ENCODE data around the gene ARHGEF17. TPM values are rescaled to one million over a fixed set of nuclear protein-coding genes. Genes with fewer than 3 reads are reported as not detected.

Gene ARHGEF17
- polyA plus RNA-seq, 2 donors, result 8.2 to 11.8 TPM

DNA sequence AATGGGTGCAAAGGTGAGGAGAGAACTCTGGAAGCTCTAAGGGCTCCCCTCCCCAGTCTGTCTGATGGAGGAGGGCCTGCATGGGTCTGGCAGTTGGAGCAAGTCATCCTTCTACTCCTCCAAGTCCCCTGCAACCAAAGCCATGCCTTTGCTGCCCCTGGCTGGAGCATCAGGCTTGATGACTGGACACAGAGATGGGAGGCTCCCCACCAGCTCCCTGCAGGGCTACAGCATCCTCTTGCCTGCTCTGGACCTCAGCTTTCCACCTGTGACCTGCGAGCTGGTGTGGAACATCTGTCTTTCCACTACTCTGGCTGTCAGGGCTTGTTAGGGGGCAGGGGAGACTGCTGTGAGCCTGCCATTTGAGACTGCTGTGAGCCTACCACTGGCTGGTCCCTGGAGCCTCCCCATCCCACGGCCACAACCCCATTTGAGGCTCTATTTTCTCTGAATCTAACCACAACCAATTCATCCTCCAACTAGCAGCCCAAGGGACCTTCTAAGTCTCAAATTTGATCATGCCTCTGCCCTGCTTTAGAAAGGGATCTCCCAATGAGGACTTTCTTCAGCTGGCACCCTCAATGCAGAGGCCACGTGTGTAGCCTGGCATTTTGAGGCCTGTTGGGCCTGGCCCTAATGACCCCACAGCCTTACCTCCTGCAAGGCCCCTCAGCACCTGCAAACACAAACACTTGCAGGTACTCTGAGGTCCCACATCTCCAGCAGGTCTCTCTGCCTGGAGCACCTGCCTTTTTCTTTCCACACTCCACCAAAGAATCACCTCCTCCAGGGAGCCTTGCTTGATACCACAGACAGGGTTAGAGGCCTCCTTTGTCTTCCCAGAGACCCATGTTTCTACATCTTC is 26.0 kb upstream of the ARHGEF17 start:
- H3K27me3 ChIP-seq (ENCODE audit: control insufficient read depth in 1 of 2, insufficient read depth in 2 of 2, low read length in 2 of 2), result no peaks in the 10 kb centered on the region
- no peak overlapping the region for H3K27ac ChIP-seq (ENCODE audit: low read depth in 2 of 2, low read length in 1 of 2)

DNA sequence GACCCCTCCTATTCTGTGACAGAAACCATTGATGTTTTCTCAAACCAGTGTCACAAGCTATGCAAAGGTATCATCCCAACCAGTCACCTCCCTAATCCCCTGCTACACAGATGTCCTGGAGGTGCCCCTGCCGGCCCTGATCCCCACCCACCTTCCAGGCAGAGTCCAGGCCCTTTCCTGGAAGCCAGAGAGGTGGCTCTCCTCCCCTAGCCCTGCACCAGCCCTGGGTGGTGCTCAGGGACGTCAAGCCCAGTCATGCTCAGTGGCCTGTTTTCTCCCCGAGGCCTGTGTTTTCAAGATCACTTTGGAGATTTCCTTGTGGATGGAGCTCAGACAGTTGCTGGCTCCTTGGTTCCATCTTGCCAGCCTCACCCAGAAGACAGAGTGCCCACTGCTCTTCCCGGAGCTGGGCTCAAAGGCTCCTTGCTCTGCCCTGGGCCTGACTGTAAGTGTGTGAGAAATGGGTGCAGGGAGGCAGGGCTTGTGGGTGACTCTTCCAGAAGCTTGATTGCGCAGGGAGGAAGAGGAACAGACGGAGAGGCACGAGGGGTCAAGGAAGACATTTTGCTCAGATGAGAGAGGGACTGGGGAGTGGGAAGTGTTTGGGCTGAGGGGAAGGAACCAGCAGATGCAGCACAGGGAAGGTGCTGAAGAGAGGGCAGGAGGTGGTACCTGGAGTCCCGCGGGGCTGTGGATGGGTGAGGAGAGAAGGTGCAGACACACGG is 24.6 kb upstream of the ARHGEF17 start:
- H3K4me3 ChIP-seq (ENCODE audit: low read depth in 1 of 2, low read length in 2 of 2), result no peak overlapping the region
- H3K36me3 ChIP-seq (ENCODE audit: control insufficient read depth in 2 of 2, insufficient read depth in 2 of 2, low read length in 1 of 2), result no peaks in the 10 kb centered on the region
- 67 to 72% methylated on average over 10 of the region's 10 CpGs for WGBS, 2 donors
- peaks cover 0 to 7% of the 10 kb centered on the region in 2 donors for H3K4me1 ChIP-seq (ENCODE audit: control insufficient read depth in 2 of 2, insufficient read depth in 2 of 2, low read length in 1 of 2)
- H3K27me3 ChIP-seq (ENCODE audit: control insufficient read depth in 1 of 2, insufficient read depth in 2 of 2, low read length in 2 of 2), result no peaks in the 10 kb centered on the region
- no peaks in the 10 kb centered on the region for H3K9me3 ChIP-seq (ENCODE audit: control insufficient read depth in 2 of 2, insufficient read depth in 1 of 2, low read depth in 1 of 2, low read length in 1 of 2)
- no peak overlapping the region for H3K27ac ChIP-seq (ENCODE audit: low read depth in 2 of 2, low read length in 1 of 2)

More for the DNA sequence above, 26.0 kb upstream of the ARHGEF17 start:
- Histone ChIP-seq H3K36me3 (ENCODE audit: control insufficient read depth in 2 of 2, insufficient read depth in 2 of 2, low read length in 1 of 2) (no peaks in the 10 kb centered on the region), H3K9me3 (ENCODE audit: control insufficient read depth in 2 of 2, insufficient read depth in 1 of 2, low read depth in 1 of 2, low read length in 1 of 2) (no peaks in the 10 kb centered on the region), H3K4me1 (ENCODE audit: control insufficient read depth in 2 of 2, insufficient read depth in 2 of 2, low read length in 1 of 2) (peaks cover 0 to 7% of the 10 kb centered on the region in 2 donors), H3K4me3 (ENCODE audit: low read depth in 1 of 2, low read length in 2 of 2) (no peak overlapping the region)
- 78 to 84% methylated on average over 3 of the region's 3 CpGs for WGBS, 2 donors

DNA sequence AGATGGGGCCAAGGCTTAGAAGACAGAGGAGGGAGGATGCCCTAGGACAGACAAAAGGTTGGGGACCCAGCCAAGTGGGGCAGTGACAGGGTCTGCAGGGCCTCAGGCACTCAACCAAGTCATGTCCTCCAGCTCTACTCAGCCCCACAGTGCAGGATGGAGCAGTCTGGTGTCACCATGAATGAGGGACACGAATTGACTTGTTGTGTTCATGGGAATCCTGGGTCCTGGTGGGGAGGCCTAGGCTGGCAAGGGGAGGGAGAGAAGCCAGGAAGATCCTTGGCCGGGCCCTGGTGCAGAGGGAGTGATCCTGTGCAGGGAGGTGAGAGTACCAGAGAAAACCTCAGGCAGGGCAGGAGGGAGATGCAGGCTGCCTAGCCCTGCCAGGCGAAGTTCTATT is 24.0 kb upstream of the ARHGEF17 start:
- WGBS, 2 donors, result 76 to 85% methylated on average over 3 of the region's 3 CpGs
- Histone ChIP-seq H3K27ac (ENCODE audit: low read depth in 2 of 2, low read length in 1 of 2) (no peak overlapping the region), H3K4me1 (ENCODE audit: control insufficient read depth in 2 of 2, insufficient read depth in 2 of 2, low read length in 1 of 2) (peaks cover 0 to 7% of the 10 kb centered on the region in 2 donors), H3K9me3 (ENCODE audit: control insufficient read depth in 2 of 2, insufficient read depth in 1 of 2, low read depth in 1 of 2, low read length in 1 of 2) (no peaks in the 10 kb centered on the region), H3K36me3 (ENCODE audit: control insufficient read depth in 2 of 2, insufficient read depth in 2 of 2, low read length in 1 of 2) (no peaks in the 10 kb centered on the region), H3K27me3 (ENCODE audit: control insufficient read depth in 1 of 2, insufficient read depth in 2 of 2, low read length in 2 of 2) (no peaks in the 10 kb centered on the region), H3K4me3 (ENCODE audit: low read depth in 1 of 2, low read length in 2 of 2) (no peak overlapping the region)

DNA sequence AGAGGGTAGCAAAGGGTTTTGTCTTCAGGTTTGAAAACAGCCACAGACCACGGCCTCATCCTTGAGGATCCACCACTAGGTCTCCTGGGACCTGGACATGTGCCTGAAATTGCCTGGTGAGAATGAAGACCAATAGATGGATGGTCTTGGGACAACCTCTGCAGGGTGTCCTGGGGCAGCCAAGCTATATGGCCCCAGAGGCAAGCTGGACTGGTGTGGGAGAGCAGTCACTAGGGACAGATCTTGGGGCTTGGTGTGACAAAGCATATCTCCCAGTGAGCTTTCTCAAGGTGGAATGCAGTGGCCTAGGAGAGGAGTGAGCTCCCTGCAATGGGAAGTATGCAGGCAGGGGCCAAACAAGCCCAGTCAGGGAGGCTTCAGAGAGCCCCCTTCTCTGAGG is 22.4 kb upstream of the ARHGEF17 start:
- Histone ChIP-seq H3K4me1 (ENCODE audit: control insufficient read depth in 2 of 2, insufficient read depth in 2 of 2, low read length in 1 of 2) (peaks cover 0 to 11% of the 10 kb centered on the region in 2 donors), H3K4me3 (ENCODE audit: low read depth in 1 of 2, low read length in 2 of 2) (no peak overlapping the region), H3K36me3 (ENCODE audit: control insufficient read depth in 2 of 2, insufficient read depth in 2 of 2, low read length in 1 of 2) (no peaks in the 10 kb centered on the region), H3K9me3 (ENCODE audit: control insufficient read depth in 2 of 2, insufficient read depth in 1 of 2, low read depth in 1 of 2, low read length in 1 of 2) (no peaks in the 10 kb centered on the region), H3K27me3 (ENCODE audit: control insufficient read depth in 1 of 2, insufficient read depth in 2 of 2, low read length in 2 of 2) (no peaks in the 10 kb centered on the region), H3K27ac (ENCODE audit: low read depth in 2 of 2, low read length in 1 of 2) (no peak overlapping the region)
- 79 to 88% methylated on average over 1 of the region's 1 CpG for WGBS, 2 donors

DNA sequence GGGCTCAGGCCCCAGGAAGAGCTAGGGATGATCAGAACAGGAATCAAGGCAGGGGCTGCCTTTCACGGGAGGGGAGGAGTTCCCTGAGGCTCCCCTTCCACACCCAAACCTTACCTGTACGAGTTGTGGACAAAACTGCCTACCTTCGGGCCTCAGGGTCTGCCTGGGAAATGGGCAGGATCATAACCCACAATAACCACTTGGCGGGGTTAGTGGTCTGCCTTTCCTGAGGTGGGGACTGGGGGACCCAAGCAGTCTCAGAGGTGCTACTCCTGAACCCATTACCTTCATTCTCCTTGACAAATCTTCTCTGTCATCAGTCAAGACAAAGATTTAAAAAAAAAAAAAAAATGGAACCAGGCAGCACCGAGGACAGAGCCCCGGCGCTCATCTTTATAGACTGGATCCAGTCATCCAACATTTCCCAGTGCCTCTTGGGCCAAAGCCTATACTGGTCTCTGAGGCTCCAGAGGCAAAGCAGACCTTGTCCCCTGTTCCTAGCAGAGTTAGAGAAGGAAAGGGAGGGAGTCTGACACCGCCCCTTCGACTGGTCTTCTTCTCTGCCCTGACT is 21.8 kb upstream of the ARHGEF17 start:
- Histone ChIP-seq H3K4me1 (ENCODE audit: control insufficient read depth in 2 of 2, insufficient read depth in 2 of 2, low read length in 1 of 2) (peaks cover 0 to 11% of the 10 kb centered on the region in 2 donors), H3K27ac (ENCODE audit: low read depth in 2 of 2, low read length in 1 of 2) (no peak overlapping the region), H3K9me3 (ENCODE audit: control insufficient read depth in 2 of 2, insufficient read depth in 1 of 2, low read depth in 1 of 2, low read length in 1 of 2) (no peaks in the 10 kb centered on the region), H3K27me3 (ENCODE audit: control insufficient read depth in 1 of 2, insufficient read depth in 2 of 2, low read length in 2 of 2) (no peaks in the 10 kb centered on the region), H3K36me3 (ENCODE audit: control insufficient read depth in 2 of 2, insufficient read depth in 2 of 2, low read length in 1 of 2) (no peaks in the 10 kb centered on the region), H3K4me3 (ENCODE audit: low read depth in 1 of 2, low read length in 2 of 2) (no peak overlapping the region)
- 85% methylated on average over 9 of the region's 9 CpGs for WGBS, 2 donors

DNA sequence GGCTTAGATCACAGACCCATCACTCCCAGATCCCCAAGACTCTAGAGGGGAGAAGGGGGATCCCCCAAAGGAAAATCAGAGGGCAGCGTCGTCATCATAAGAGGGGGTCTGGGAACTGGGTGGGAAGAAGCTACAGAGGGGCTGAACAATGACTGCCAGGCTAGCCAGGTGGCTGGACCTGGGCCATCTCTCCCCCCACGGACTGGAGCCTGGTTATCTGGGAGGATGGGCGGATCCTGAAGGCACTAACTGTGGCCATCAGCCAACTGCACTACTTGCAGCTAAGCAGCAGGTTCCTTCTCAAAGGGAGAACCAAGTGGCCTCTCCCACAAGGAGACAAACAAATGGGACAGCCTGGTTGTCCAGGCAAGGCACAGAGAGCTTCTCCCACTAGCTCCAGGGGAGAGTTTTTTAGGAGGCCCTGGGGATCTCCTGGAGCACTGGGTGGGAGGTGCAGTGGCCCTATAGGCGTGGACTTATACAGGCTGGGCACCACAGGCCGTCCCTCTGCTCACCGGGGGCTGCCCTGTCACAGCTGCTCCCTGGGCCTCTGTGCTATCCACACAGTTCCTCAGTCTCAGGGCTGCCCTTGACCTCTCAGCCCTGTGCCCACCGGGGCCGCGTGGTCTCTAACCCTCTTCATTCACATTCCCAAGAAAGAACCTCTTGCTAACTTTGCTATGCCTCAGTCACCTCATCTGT is 20.5 kb upstream of the ARHGEF17 start:
- H3K27ac ChIP-seq (ENCODE audit: low read depth in 2 of 2, low read length in 1 of 2), result no peak overlapping the region
- H3K36me3 ChIP-seq (ENCODE audit: control insufficient read depth in 2 of 2, insufficient read depth in 2 of 2, low read length in 1 of 2), result no peaks in the 10 kb centered on the region
- H3K4me3 ChIP-seq (ENCODE audit: low read depth in 1 of 2, low read length in 2 of 2), result no peak overlapping the region
- WGBS, 2 donors, result 80 to 82% methylated on average over 10 of the region's 10 CpGs
- H3K9me3 ChIP-seq (ENCODE audit: control insufficient read depth in 2 of 2, insufficient read depth in 1 of 2, low read depth in 1 of 2, low read length in 1 of 2), result no peaks in the 10 kb centered on the region
- H3K27me3 ChIP-seq (ENCODE audit: control insufficient read depth in 1 of 2, insufficient read depth in 2 of 2, low read length in 2 of 2), result no peaks in the 10 kb centered on the region
- peaks cover 0 to 11% of the 10 kb centered on the region in 2 donors for H3K4me1 ChIP-seq (ENCODE audit: control insufficient read depth in 2 of 2, insufficient read depth in 2 of 2, low read length in 1 of 2)

DNA sequence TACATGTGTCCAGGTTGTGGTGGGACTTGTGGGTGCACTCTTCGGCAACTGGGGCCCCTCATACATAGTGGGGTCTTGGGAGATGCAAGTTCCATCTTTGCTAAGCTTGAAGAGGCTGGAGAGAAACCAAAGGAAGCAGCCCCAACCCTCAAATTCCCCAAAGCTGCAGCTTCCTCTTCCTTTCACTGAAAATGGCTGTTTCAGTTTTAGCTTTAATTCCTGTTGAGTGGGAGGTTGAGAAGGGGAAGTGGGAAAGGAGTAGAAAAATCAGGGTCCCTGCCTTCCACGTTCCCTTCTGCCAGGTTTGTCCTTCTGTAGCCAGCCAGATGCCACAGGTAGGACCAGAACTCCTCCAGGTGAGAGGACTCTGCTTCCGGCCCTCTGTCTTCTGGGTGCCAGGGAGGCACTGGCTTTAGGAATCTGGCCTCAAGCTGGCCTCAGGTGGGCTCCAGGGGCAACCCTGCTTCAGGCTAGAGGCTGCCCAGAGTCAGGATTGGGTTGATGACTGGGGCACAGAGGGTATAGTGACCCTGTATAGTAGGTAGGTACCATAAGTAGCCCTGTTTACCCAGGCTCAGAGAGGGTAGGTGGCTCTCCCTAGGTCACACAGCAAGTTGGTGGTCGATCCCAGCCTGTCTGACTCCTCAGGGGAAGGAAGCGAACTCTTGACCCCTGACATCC is 19.7 kb upstream of the ARHGEF17 start:
- Histone ChIP-seq H3K36me3 (ENCODE audit: control insufficient read depth in 2 of 2, insufficient read depth in 2 of 2, low read length in 1 of 2) (no peaks in the 10 kb centered on the region), H3K27ac (ENCODE audit: low read depth in 2 of 2, low read length in 1 of 2) (peak overlapping the region in 1 of 2 donors; percentile 2), H3K9me3 (ENCODE audit: control insufficient read depth in 2 of 2, insufficient read depth in 1 of 2, low read depth in 1 of 2, low read length in 1 of 2) (no peaks in the 10 kb centered on the region), H3K27me3 (ENCODE audit: control insufficient read depth in 1 of 2, insufficient read depth in 2 of 2, low read length in 2 of 2) (no peaks in the 10 kb centered on the region), H3K4me1 (ENCODE audit: control insufficient read depth in 2 of 2, insufficient read depth in 2 of 2, low read length in 1 of 2) (peaks cover 0 to 10% of the 10 kb centered on the region in 2 donors), H3K4me3 (ENCODE audit: low read depth in 1 of 2, low read length in 2 of 2) (no peak overlapping the region)
- 65 to 66% methylated on average over 5 of the region's 5 CpGs for WGBS, 2 donors

DNA sequence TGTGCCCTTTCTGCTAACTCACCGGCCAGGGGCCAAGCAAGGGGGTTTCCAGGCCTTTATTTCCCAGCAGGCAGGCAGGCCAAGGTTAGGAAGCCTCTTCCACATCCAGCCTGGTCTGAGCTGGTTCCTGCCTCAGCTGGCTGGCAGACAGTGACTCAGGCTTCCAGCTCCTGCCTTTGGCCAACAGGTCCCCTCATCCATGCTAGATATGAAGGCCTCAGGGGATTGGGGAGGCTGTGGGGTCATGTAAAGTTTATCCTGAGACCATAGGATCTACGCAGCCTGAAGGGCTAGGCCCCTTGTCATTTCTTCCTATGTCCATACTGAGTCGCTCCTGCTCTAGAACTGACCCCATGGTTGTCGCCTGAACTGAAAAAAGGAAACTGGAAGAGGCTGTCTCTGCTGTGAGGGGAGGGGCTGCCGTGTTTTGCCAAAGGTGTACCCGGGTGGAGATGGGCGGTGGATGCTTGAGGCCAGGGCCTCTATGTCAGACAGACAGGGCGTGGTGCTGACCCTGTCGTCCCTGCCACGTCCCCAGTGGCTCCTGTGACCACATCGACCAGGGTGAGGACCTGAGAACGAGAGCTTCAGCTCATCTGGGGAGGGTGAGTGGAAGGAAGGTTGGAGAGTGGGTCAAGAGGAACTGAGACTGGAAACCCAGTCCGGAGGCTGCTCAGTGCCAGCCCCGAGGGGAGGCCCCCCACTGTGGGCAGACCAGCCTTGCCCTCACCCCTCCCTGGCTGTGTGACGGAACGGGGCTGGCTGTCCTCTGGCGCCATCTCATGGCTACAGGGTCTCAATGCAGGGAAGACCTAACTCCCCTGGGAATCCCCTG is 19.0 kb upstream of the ARHGEF17 start:
- peaks cover 0 to 4% of the 10 kb centered on the region in 2 donors for H3K4me1 ChIP-seq (ENCODE audit: control insufficient read depth in 2 of 2, insufficient read depth in 2 of 2, low read length in 1 of 2)
- H3K27ac ChIP-seq (ENCODE audit: low read depth in 2 of 2, low read length in 1 of 2), result peak overlapping the region in 1 of 2 donors; percentile 37
- H3K9me3 ChIP-seq (ENCODE audit: control insufficient read depth in 2 of 2, insufficient read depth in 1 of 2, low read depth in 1 of 2, low read length in 1 of 2), result no peaks in the 10 kb centered on the region
- no peak overlapping the region for H3K4me3 ChIP-seq (ENCODE audit: low read depth in 1 of 2, low read length in 2 of 2)
- no peaks in the 10 kb centered on the region for H3K36me3 ChIP-seq (ENCODE audit: control insufficient read depth in 2 of 2, insufficient read depth in 2 of 2, low read length in 1 of 2)
- H3K27me3 ChIP-seq (ENCODE audit: control insufficient read depth in 1 of 2, insufficient read depth in 2 of 2, low read length in 2 of 2), result no peaks in the 10 kb centered on the region
- WGBS, 2 donors, result 20 to 22% methylated on average over 17 of the region's 17 CpGs

Data from esophagus (tissue), 2 donors.